Measurements from ENCODE around the gene TXNIP. TPM values are rescaled to one million over a fixed set of nuclear protein-coding genes. Genes with fewer than 3 reads are reported as not detected.

TXNIP gene
- total RNA-seq, 4 donors from 2014 or later = 1,118 to 3,262 (median 1,971) TPM

DNA sequence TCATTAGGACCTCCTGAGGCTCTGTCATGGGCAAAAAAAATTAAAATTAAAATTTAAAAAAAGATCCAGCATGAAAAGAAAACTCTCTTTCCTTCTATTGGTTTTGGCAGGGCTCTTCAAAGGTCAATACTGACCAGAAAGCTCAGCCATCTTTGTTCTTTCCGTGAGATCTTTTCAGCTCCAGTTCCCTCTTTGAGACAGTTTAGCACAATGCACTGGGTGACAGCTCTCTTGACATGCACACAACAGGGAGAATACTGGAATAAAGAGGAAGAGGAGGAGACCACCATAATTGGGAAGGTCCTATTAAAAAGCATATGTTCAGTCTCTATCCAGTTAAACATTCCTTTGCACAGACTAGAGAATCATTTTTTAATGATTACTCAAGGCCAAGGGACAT is 44.9 kb downstream of the TXNIP start:
- ATAC-seq (ENCODE audit: low FRiP score) (no peak), DNase-seq (ENCODE audit: low spot score) (no peak)
- no peak for TF ChIP-seq CTCF (IDR thresholded peaks at IDR 0.05)

GRCh38 chr1:145949219-145949618 is 47.2 kb downstream of the TXNIP start:
- no peak for ATAC-seq (ENCODE audit: low FRiP score)
- DNase-seq (ENCODE audit: low spot score) = no peak
- TF ChIP-seq CTCF (IDR thresholded peaks at IDR 0.05) = no peak

DNA sequence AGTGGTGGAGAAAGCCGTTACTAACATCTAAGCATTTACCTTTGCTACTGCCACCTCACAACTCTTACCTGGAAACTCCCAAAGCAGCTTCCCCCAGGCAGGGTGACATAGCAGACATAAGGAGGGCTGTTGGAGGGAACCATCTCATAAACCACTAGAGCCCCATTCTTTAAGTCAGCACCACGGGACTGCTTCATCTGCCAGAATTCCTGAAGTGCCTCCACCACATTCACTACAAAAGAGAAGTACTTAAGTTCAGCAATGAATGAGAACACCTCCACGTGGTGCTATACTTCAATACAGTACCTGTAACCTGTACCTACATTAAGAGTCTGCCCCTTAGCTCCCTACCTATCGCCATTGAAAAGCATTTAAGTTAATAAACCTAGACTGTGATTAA is 48.8 kb downstream of the TXNIP start:
- DNase-seq (ENCODE audit: low spot score) (no peak), ATAC-seq (ENCODE audit: low FRiP score) (no peak)
- TF ChIP-seq CTCF (IDR thresholded peaks at IDR 0.05) = no peak

DNA sequence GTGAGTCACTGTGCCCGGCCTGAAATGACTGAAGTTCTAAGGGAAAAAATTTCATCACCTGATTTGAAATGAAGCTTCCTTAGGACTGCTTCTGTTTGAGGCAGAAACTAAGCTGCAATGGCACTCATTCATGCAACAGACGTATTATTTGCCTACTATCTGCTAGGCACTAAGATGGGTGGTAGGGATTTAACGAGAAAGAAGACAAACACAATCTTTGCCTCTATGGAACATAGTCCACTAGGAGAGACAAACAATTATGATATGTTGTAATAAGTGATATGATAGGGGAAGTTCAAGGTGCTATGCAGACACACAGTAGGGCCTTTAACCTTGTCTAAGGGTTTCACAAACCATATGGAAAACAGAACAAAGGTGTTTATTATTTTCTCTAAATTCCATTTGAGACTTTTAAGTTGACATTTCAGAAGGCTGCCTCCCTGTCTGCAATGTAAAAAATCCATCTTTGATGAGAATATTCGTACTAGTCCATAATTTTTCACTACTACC is 49.8 kb downstream of the TXNIP start:
- ATAC-seq (ENCODE audit: low FRiP score) (no peak), DNase-seq (ENCODE audit: low spot score) (no peak)
- no peak for TF ChIP-seq CTCF (IDR thresholded peaks at IDR 0.05)

DNA sequence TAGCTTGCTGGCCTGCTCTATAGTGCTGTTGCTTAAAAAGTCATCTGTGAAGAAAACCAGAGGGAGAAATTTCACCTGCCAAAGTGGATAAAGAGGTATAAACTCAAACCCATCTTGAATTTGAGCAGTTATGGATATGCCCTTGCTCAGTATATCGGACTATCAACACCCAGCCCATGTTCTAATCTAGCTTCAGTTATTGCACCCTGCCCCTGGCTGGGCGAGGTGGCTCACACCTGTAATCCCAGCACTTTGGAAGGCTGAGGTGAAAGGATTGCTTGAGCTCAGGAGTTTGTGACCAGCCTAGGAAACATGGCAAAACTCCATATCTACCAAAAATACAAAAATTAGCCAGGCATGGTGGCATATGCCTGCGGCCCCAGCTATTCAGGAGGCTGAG is 51.8 kb downstream of the TXNIP start:
- no peak for ATAC-seq (ENCODE audit: low FRiP score)
- TF ChIP-seq CTCF (IDR thresholded peaks at IDR 0.05) = no peak
- DNase-seq (ENCODE audit: low spot score) = no peak

DNA sequence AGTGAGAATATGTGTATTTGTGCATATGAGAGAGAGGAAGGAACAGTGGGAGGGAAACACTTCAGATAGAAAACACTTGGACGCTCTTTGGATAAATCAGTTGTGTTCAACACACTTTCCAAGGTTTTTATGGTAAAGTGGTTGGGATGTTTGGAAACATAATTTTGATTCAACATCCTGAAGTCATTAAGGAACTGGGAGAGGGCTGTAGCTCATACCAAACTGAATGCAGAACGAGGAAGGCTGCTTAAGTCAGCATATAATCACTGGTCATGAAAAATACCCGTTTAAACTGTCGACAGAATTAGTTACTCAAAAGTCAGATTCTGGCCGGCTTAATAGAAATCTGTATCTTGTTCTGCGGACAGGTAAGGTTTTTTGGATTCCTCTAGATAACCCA is 53.5 kb downstream of the TXNIP start:
- TF ChIP-seq CTCF (IDR thresholded peaks at IDR 0.05) = no peak

More for the DNA sequence above, 53.5 kb downstream of the TXNIP start:
- no peak for ATAC-seq (ENCODE audit: low FRiP score)
- DNase-seq (ENCODE audit: low spot score) = no peak

Other genes starting within 250 kb of the TXNIP start
- gene RNF115, start 172.5 kb downstream of the TXNIP start, total RNA-seq = 10 to 100 TPM; 12.3 to 41.3 (median 14.3) TPM
- gene POLR3C, start 172.4 kb downstream of the TXNIP start, total RNA-seq = 10 to 100 TPM; 32.1 to 38.3 (median 34.1) TPM
- gene NUDT17, start 150.9 kb downstream of the TXNIP start, total RNA-seq = 1 to 10 TPM; 1.7 to 4.0 (median 2.2) TPM
- gene PIAS3, start 137.5 kb downstream of the TXNIP start, total RNA-seq = 10 to 100 TPM in 2 of 4 donors, 1 to 10 TPM in 2; 7.8 to 25.1 (median 14.5) TPM
- gene ANKRD35, start 110.7 kb downstream of the TXNIP start, total RNA-seq = 1 to 10 TPM; 1.3 to 9.5 (median 2.0) TPM
- 1 to 10 TPM; 1.6 to 2.2 (median 2.1) TPM for gene ITGA10, start 86.5 kb downstream of the TXNIP start, total RNA-seq
- gene PEX11B, start 77.9 kb downstream of the TXNIP start, total RNA-seq = 10 to 100 TPM; 10.2 to 25.2 (median 15.7) TPM
- 100 to 1,000 TPM; 114 to 189 (median 116) TPM for gene RBM8A, start 69.1 kb downstream of the TXNIP start, total RNA-seq
- 10 to 100 TPM; 15.4 to 34.0 (median 28.3) TPM for gene LIX1L, start 38.6 kb downstream of the TXNIP start, total RNA-seq
- gene ANKRD34A, start 32.0 kb downstream of the TXNIP start, total RNA-seq = 1 to 10 TPM in 1 of 4 donors, under 1 TPM in 3; 0.32 to 1.7 (median 0.58) TPM
- gene POLR3GL, start 31.9 kb downstream of the TXNIP start, total RNA-seq = 10 to 100 TPM; 19.0 to 31.4 (median 24.0) TPM
- not detected for gene HJV, start 25.2 kb upstream of the TXNIP start, total RNA-seq
- gene NBPF10, start 148.2 kb upstream of the TXNIP start, total RNA-seq = 1 to 10 TPM; 1.3 to 2.3 (median 1.8) TPM
- 10 to 100 TPM; 39.6 to 52.0 (median 46.4) TPM for gene NOTCH2NLA, start 232.4 kb upstream of the TXNIP start, total RNA-seq